ENCODE measurements around the gene TLE4.

TLE4 gene

GRCh38 chr9:79700607-79701360, 129.0 kb downstream of the TLE4 start:
- no peak overlapping the region for H2BK120ac ChIP-seq (ENCODE audit: low read depth, low read length)
- no peaks in the 10 kb centered on the region for H3K27me3 ChIP-seq (ENCODE audit: control insufficient read depth in 1 of 2, insufficient read depth in 1 of 2, low read length in 2 of 2)
- no peak overlapping the region for H3K4me3 ChIP-seq (ENCODE audit: insufficient read depth in 1 of 2, low read depth in 1 of 2, low read length in 2 of 2)
- peaks cover 27% of the 10 kb centered on the region for H3K79me1 ChIP-seq (replicated peaks; ENCODE audit: low read length, poor library complexity, severe bottlenecking)
- no peak overlapping the region for H3K9ac ChIP-seq (ENCODE audit: low read length)
- DNase-seq = no peak
- H4K8ac ChIP-seq (ENCODE audit: low read length) = no peak overlapping the region
- no peak overlapping the region for H3K4me2 ChIP-seq (ENCODE audit: low read length, poor library complexity, severe bottlenecking)
- no peak overlapping the region for H3K23ac ChIP-seq (ENCODE audit: low read length in 2 of 2)
- no peak overlapping the region for H3K27ac ChIP-seq (ENCODE audit: low read length, poor library complexity, severe bottlenecking)
- no peak overlapping the region for H3K18ac ChIP-seq (ENCODE audit: low read depth in 1 of 2, low read length in 2 of 2)
- no peak overlapping the region for H2AFZ ChIP-seq (ENCODE audit: low read depth, low read length)
- WGBS = 100% methylated on average over 1 of the region's 5 CpGs
- H3K9me3 ChIP-seq (ENCODE audit: control insufficient read depth, low read length) = no peaks in the 10 kb centered on the region
- no peak overlapping the region for H4K91ac ChIP-seq (ENCODE audit: low read length)
- H2BK5ac ChIP-seq (ENCODE audit: low read depth, low read length, poor library complexity, severe bottlenecking) = no peak overlapping the region
- no peak overlapping the region for H2BK12ac ChIP-seq (ENCODE audit: low read length in 2 of 2)
- no peak overlapping the region for H3K14ac ChIP-seq (ENCODE audit: low read length in 2 of 2)
- no peaks in the 10 kb centered on the region for H3K4me1 ChIP-seq (ENCODE audit: control insufficient read depth, insufficient read depth, low read depth, low read length)
- no peak overlapping the region for H3K4ac ChIP-seq (ENCODE audit: low read depth in 1 of 2, low read length in 2 of 2)
- H2BK15ac ChIP-seq (ENCODE audit: low read depth, poor library complexity, severe bottlenecking) = no peak overlapping the region
- no peak overlapping the region for H2AK5ac ChIP-seq (ENCODE audit: low read length, severe bottlenecking)
- peaks cover 2 to 5% of the 10 kb centered on the region in 2 experiments for H3K36me3 ChIP-seq (ENCODE audit: control insufficient read depth in 1 of 2, insufficient read depth in 2 of 2, low read depth in 1 of 2, low read length in 2 of 2)

- peak; percentile 22 for DNase-seq
- peaks cover 31% of the 10 kb centered on the region for H3K79me1 ChIP-seq (replicated peaks; ENCODE audit: low read length, poor library complexity, severe bottlenecking)
- no peak overlapping the region for H2BK15ac ChIP-seq (ENCODE audit: low read depth, poor library complexity, severe bottlenecking)
- H4K91ac ChIP-seq (ENCODE audit: low read length) = no peak overlapping the region
- no peak overlapping the region for H3K23ac ChIP-seq (ENCODE audit: low read length in 2 of 2)
- H3K4me3 ChIP-seq (ENCODE audit: insufficient read depth in 1 of 2, low read depth in 1 of 2, low read length in 2 of 2) = no peak overlapping the region
- no peak overlapping the region for H2AFZ ChIP-seq (ENCODE audit: low read depth, low read length)
- no peak overlapping the region for H4K8ac ChIP-seq (ENCODE audit: low read length)
- H2AK5ac ChIP-seq (ENCODE audit: low read length, severe bottlenecking) = no peak overlapping the region
- H3K18ac ChIP-seq (ENCODE audit: low read depth in 1 of 2, low read length in 2 of 2) = no peak overlapping the region
- H3K4ac ChIP-seq (ENCODE audit: low read depth in 1 of 2, low read length in 2 of 2) = no peak overlapping the region
- no peak overlapping the region for H2BK5ac ChIP-seq (ENCODE audit: low read depth, low read length, poor library complexity, severe bottlenecking)
- H2BK120ac ChIP-seq (ENCODE audit: low read depth, low read length) = no peak overlapping the region
- H3K9me3 ChIP-seq (ENCODE audit: control insufficient read depth, low read length) = no peaks in the 10 kb centered on the region
- H3K9ac ChIP-seq (ENCODE audit: low read length) = no peak overlapping the region
- H3K27me3 ChIP-seq (ENCODE audit: control insufficient read depth in 1 of 2, insufficient read depth in 1 of 2, low read length in 2 of 2) = no peaks in the 10 kb centered on the region
- H2BK12ac ChIP-seq (ENCODE audit: low read length in 2 of 2) = no peak overlapping the region
- peaks cover 7 to 9% of the 10 kb centered on the region in 2 experiments for H3K36me3 ChIP-seq (ENCODE audit: control insufficient read depth in 1 of 2, insufficient read depth in 2 of 2, low read depth in 1 of 2, low read length in 2 of 2)
- no peaks in the 10 kb centered on the region for H3K4me1 ChIP-seq (ENCODE audit: control insufficient read depth, insufficient read depth, low read depth, low read length)
- no peak overlapping the region for H3K4me2 ChIP-seq (ENCODE audit: low read length, poor library complexity, severe bottlenecking)
- 90% methylated on average over 2 of the region's 2 CpGs for WGBS
- H3K14ac ChIP-seq (ENCODE audit: low read length in 2 of 2) = no peak overlapping the region
- H3K27ac ChIP-seq (ENCODE audit: low read length, poor library complexity, severe bottlenecking) = no peak overlapping the region
Measured at GRCh38 chr9:79701651-79702050, 129.9 kb downstream of the TLE4 start.

- H3K4me1 ChIP-seq (ENCODE audit: control insufficient read depth, insufficient read depth, low read depth, low read length) = no peaks in the 10 kb centered on the region
- WGBS = 100% methylated on average over 2 of the region's 3 CpGs
- no peak overlapping the region for H2BK12ac ChIP-seq (ENCODE audit: low read length in 2 of 2)
- H4K8ac ChIP-seq (ENCODE audit: low read length) = no peak overlapping the region
- no peak overlapping the region for H3K4ac ChIP-seq (ENCODE audit: low read depth in 1 of 2, low read length in 2 of 2)
- H2AK5ac ChIP-seq (ENCODE audit: low read length, severe bottlenecking) = no peak overlapping the region
- no peak overlapping the region for H3K27ac ChIP-seq (ENCODE audit: low read length, poor library complexity, severe bottlenecking)
- H3K4me3 ChIP-seq (ENCODE audit: insufficient read depth in 1 of 2, low read depth in 1 of 2, low read length in 2 of 2) = no peak overlapping the region
- peaks cover 28% of the 10 kb centered on the region for H3K79me1 ChIP-seq (replicated peaks; ENCODE audit: low read length, poor library complexity, severe bottlenecking)
- H3K14ac ChIP-seq (ENCODE audit: low read length in 2 of 2) = no peak overlapping the region
- no peak overlapping the region for H2AFZ ChIP-seq (ENCODE audit: low read depth, low read length)
- no peak overlapping the region for H2BK15ac ChIP-seq (ENCODE audit: low read depth, poor library complexity, severe bottlenecking)
- no peak overlapping the region for H4K91ac ChIP-seq (ENCODE audit: low read length)
- H3K23ac ChIP-seq (ENCODE audit: low read length in 2 of 2) = no peak overlapping the region
- no peak overlapping the region for H2BK5ac ChIP-seq (ENCODE audit: low read depth, low read length, poor library complexity, severe bottlenecking)
- H3K4me2 ChIP-seq (ENCODE audit: low read length, poor library complexity, severe bottlenecking) = no peak overlapping the region
- no peak overlapping the region for H3K18ac ChIP-seq (ENCODE audit: low read depth in 1 of 2, low read length in 2 of 2)
- no peaks in the 10 kb centered on the region for H3K9me3 ChIP-seq (ENCODE audit: control insufficient read depth, low read length)
- H3K27me3 ChIP-seq (ENCODE audit: control insufficient read depth in 1 of 2, insufficient read depth in 1 of 2, low read length in 2 of 2) = no peaks in the 10 kb centered on the region
- H3K9ac ChIP-seq (ENCODE audit: low read length) = no peak overlapping the region
- peaks cover 13 to 25% of the 10 kb centered on the region in 2 experiments for H3K36me3 ChIP-seq (ENCODE audit: control insufficient read depth in 1 of 2, insufficient read depth in 2 of 2, low read depth in 1 of 2, low read length in 2 of 2)
- no peak for DNase-seq
- H2BK120ac ChIP-seq (ENCODE audit: low read depth, low read length) = no peak overlapping the region
Measured at GRCh38 chr9:79705704-79706103, 133.9 kb downstream of the TLE4 start.

GRCh38 chr9:79706512-79706911, 134.7 kb downstream of the TLE4 start:
- no peak overlapping the region for H3K23ac ChIP-seq (ENCODE audit: low read length in 2 of 2)
- no peak overlapping the region for H3K4ac ChIP-seq (ENCODE audit: low read depth in 1 of 2, low read length in 2 of 2)
- H3K9me3 ChIP-seq (ENCODE audit: control insufficient read depth, low read length) = no peaks in the 10 kb centered on the region
- H4K8ac ChIP-seq (ENCODE audit: low read length) = no peak overlapping the region
- H2AFZ ChIP-seq (ENCODE audit: low read depth, low read length) = no peak overlapping the region
- DNase-seq = no peak
- no peaks in the 10 kb centered on the region for H3K4me1 ChIP-seq (ENCODE audit: control insufficient read depth, insufficient read depth, low read depth, low read length)
- H2BK5ac ChIP-seq (ENCODE audit: low read depth, low read length, poor library complexity, severe bottlenecking) = no peak overlapping the region
- H3K27ac ChIP-seq (ENCODE audit: low read length, poor library complexity, severe bottlenecking) = no peak overlapping the region
- H2BK12ac ChIP-seq (ENCODE audit: low read length in 2 of 2) = no peak overlapping the region
- peaks cover 13 to 27% of the 10 kb centered on the region in 2 experiments for H3K36me3 ChIP-seq (ENCODE audit: control insufficient read depth in 1 of 2, insufficient read depth in 2 of 2, low read depth in 1 of 2, low read length in 2 of 2)
- no peaks in the 10 kb centered on the region for H3K27me3 ChIP-seq (ENCODE audit: control insufficient read depth in 1 of 2, insufficient read depth in 1 of 2, low read length in 2 of 2)
- no peak overlapping the region for H2BK120ac ChIP-seq (ENCODE audit: low read depth, low read length)
- H2BK15ac ChIP-seq (ENCODE audit: low read depth, poor library complexity, severe bottlenecking) = no peak overlapping the region
- H3K4me2 ChIP-seq (ENCODE audit: low read length, poor library complexity, severe bottlenecking) = no peak overlapping the region
- H3K18ac ChIP-seq (ENCODE audit: low read depth in 1 of 2, low read length in 2 of 2) = no peak overlapping the region
- no peak overlapping the region for H3K9ac ChIP-seq (ENCODE audit: low read length)
- peaks cover 26% of the 10 kb centered on the region for H3K79me1 ChIP-seq (replicated peaks; ENCODE audit: low read length, poor library complexity, severe bottlenecking)
- H4K91ac ChIP-seq (ENCODE audit: low read length) = no peak overlapping the region
- no peak overlapping the region for H2AK5ac ChIP-seq (ENCODE audit: low read length, severe bottlenecking)
- WGBS = over 99% methylated on average over 4 of the region's 5 CpGs
- no peak overlapping the region for H3K4me3 ChIP-seq (ENCODE audit: insufficient read depth in 1 of 2, low read depth in 1 of 2, low read length in 2 of 2)
- no peak overlapping the region for H3K14ac ChIP-seq (ENCODE audit: low read length in 2 of 2)
